Smooth muscle cell (in vitro differentiated cells): ENCODE results near the gene GPSM1. TPM values are rescaled to one million over a fixed set of nuclear protein-coding genes. Genes with fewer than 3 reads are reported as not detected.

ENCODE experiments used
- DNase-seq: peaks from one replicate; lab custom pipeline; 2025; ENCODE audit not compliant: unreplicated experiment; lab: John Stamatoyannopoulos, UW
- H2AFZ ChIP-seq: fragments of 200-600 bp; sonication (generic); 2 replicates; pipeline ENCODE4 v1.6.0; 2016; ENCODE audit warnings: antibody characterized with exemption, low read depth, mild to moderate bottlenecking
- H3F3A ChIP-seq: fragments of 200-600 bp; sonication (generic); 2 replicates; pipeline ENCODE4 v1.6.0; 2017; ENCODE audit warnings: antibody characterized with exemption, low read depth
- H3K27ac ChIP-seq: fragments of 200-600 bp; sonication (generic); 2 replicates; pipeline ENCODE4 v1.5.1; 2016; ENCODE audit warnings: low read depth, mild to moderate bottlenecking
- H3K27me3 ChIP-seq: fragments of 200-600 bp; sonication (generic); 2 replicates; pipeline ENCODE4 v1.6.1; 2016; ENCODE audit warnings: low read depth, mild to moderate bottlenecking
- H3K36me3 ChIP-seq: fragments of 200-600 bp; sonication (generic); 2 replicates; pipeline ENCODE4 v1.5.1; 2016; ENCODE audit warnings: low read depth
- H3K4me1 ChIP-seq: fragments of 200-600 bp; sonication (generic); 2 replicates; pipeline ENCODE4 v1.5.1; 2016; ENCODE audit warnings: low read depth
- H3K4me2 ChIP-seq: fragments of 200-600 bp; sonication (generic); 2 replicates; pipeline ENCODE4 v1.6.0; 2016; ENCODE audit warnings: mild to moderate bottlenecking
- H3K4me3 ChIP-seq: fragments of 200-600 bp; sonication (generic); 2 replicates; pipeline ENCODE4 v1.5.1; 2016; ENCODE audit warnings: mild to moderate bottlenecking
- H3K79me2 ChIP-seq: fragments of 200-600 bp; sonication (generic); 2 replicates; pipeline ENCODE4 v1.6.0; 2016; ENCODE audit warnings: low read depth, mild to moderate bottlenecking
- H3K9ac ChIP-seq: fragments of 200-600 bp; sonication (generic); 2 replicates; pipeline ENCODE4 v1.6.0; 2016; ENCODE audit warnings: low read depth
- H3K9me3 ChIP-seq: fragments of 200-600 bp; sonication (generic); replicated peaks from 2 replicates; pipeline ENCODE4 v1.5.1; 2016; ENCODE audit warnings: low read depth
- H4K20me1 ChIP-seq: fragments of 200-600 bp; sonication (generic); 2 replicates; pipeline ENCODE4 v1.6.0; 2016; ENCODE audit warnings: low read depth
- CTCF ChIP-seq: fragments of 200-600 bp; sonication (generic); IDR thresholded peaks from 2 replicates; pipeline ENCODE4 v1.5.1; 2017; ENCODE audit warnings: borderline replicate concordance, mild to moderate bottlenecking, antibody characterized with exemption; ENCODE audit not compliant: insufficient read depth, poor library complexity, severe bottlenecking
- WGBS: methylation state at CpG from one replicate; pipeline ENCODE4 v1.1.7; 2016; ENCODE audit warnings: low lambda C conversion rate; 5-methylcytosine and 5-hydroxymethylcytosine counted together
- polyA plus RNA-seq: library from polyadenylated mRNA; unstranded; fragments of >200 nt; fragmentation: Nextera tagmentation; extraction: Ambion mirVana; gene quantifications from 2 replicates; pipeline ENCODE4 v1.2.1, GENCODE V29; 2016
- total RNA-seq: library from RNA; depleted of rRNA; stranded (reverse); fragments of >200 nt; gene quantifications from 2 replicates; pipeline ENCODE4 v1.2.3, GENCODE V29; 2014

Gene GPSM1
- total and polyA plus RNA-seq, 2 experiments from 2014 or later, result 21.1 to 45.9 TPM

GRCh38 chr9:136363949-136364748 is 36.8 kb downstream of the GPSM1 start:
- H3K4me3 ChIP-seq, result peak overlapping the region; percentile 95
- no peak for DNase-seq
- no peaks in the 10 kb centered on the region for H3K4me1 ChIP-seq
- H3K27me3 ChIP-seq, result no peaks in the 10 kb centered on the region
- H3K79me2 ChIP-seq, result no peaks in the 10 kb centered on the region
- no peaks in the 10 kb centered on the region for H3K9me3 ChIP-seq
- WGBS, result 84% methylated on average over 45 of the region's 54 CpGs
- H2AFZ ChIP-seq, result no peak overlapping the region
- no peak overlapping the region for H3K9ac ChIP-seq
- H4K20me1 ChIP-seq, result peaks cover 7% of the 10 kb centered on the region
- no peak for TF ChIP-seq CTCF
- H3K4me2 ChIP-seq, result peak overlapping the region; percentile 95
- H3K36me3 ChIP-seq, result no peaks in the 10 kb centered on the region
- H3F3A ChIP-seq, result no peaks in the 10 kb centered on the region
- no peak overlapping the region for H3K27ac ChIP-seq

GRCh38 chr9:136364942-136365774 is 37.8 kb downstream of the GPSM1 start:
- Histone ChIP-seq H3K9me3 (no peaks in the 10 kb centered on the region), H3K79me2 (no peaks in the 10 kb centered on the region), H2AFZ (no peak overlapping the region), H3K36me3 (no peaks in the 10 kb centered on the region), H4K20me1 (peaks cover 7% of the 10 kb centered on the region), H3F3A (no peaks in the 10 kb centered on the region), H3K9ac (no peak overlapping the region), H3K4me3 (no peak overlapping the region), H3K27me3 (no peaks in the 10 kb centered on the region), H3K4me1 (no peaks in the 10 kb centered on the region), H3K27ac (no peak overlapping the region), H3K4me2 (no peak overlapping the region)
- no peak for TF ChIP-seq CTCF
- 85% methylated on average over 31 of the region's 31 CpGs for WGBS
- DNase-seq, result no peak

GRCh38 chr9:136365775-136366222 is 38.5 kb downstream of the GPSM1 start:
- H3K36me3 ChIP-seq, result no peaks in the 10 kb centered on the region
- no peak for DNase-seq
- no peak overlapping the region for H3K9ac ChIP-seq
- no peak for TF ChIP-seq CTCF
- 93% methylated on average over 8 of the region's 9 CpGs for WGBS
- H3K9me3 ChIP-seq, result no peaks in the 10 kb centered on the region
- no peaks in the 10 kb centered on the region for H3K27me3 ChIP-seq
- H3K27ac ChIP-seq, result no peak overlapping the region
- no peak overlapping the region for H3K4me3 ChIP-seq
- no peaks in the 10 kb centered on the region for H3F3A ChIP-seq
- peaks cover 7% of the 10 kb centered on the region for H4K20me1 ChIP-seq
- H3K4me1 ChIP-seq, result no peaks in the 10 kb centered on the region
- no peak overlapping the region for H2AFZ ChIP-seq
- H3K4me2 ChIP-seq, result no peak overlapping the region
- no peaks in the 10 kb centered on the region for H3K79me2 ChIP-seq
